ENCODE data around the gene NNMT.

GRCh38 chr11:114318361-114318760 is 22.2 kb downstream of the NNMT start:
- TF ChIP-seq POLR2A (IDR thresholded peaks at IDR 0.05; ENCODE audit: low read depth, low read length) (no peak), CTCF (IDR thresholded peaks at IDR 0.05; ENCODE audit: extremely low read depth in 1 of 2, insufficient read depth in 1 of 2, low read depth in 1 of 2, low read length in 2 of 2) (no peak), MYC (IDR thresholded peaks at IDR 0.05; ENCODE audit: low read depth, low read length) (no peak), EZH2 (IDR thresholded peaks at IDR 0.05; ENCODE audit: borderline replicate concordance, low read depth, low read length, severe bottlenecking) (no peak)

Measured in endothelial cell of umbilical vein (primary cell).